Measurements from ENCODE around the gene UNC79.

UNC79 gene

DNA sequence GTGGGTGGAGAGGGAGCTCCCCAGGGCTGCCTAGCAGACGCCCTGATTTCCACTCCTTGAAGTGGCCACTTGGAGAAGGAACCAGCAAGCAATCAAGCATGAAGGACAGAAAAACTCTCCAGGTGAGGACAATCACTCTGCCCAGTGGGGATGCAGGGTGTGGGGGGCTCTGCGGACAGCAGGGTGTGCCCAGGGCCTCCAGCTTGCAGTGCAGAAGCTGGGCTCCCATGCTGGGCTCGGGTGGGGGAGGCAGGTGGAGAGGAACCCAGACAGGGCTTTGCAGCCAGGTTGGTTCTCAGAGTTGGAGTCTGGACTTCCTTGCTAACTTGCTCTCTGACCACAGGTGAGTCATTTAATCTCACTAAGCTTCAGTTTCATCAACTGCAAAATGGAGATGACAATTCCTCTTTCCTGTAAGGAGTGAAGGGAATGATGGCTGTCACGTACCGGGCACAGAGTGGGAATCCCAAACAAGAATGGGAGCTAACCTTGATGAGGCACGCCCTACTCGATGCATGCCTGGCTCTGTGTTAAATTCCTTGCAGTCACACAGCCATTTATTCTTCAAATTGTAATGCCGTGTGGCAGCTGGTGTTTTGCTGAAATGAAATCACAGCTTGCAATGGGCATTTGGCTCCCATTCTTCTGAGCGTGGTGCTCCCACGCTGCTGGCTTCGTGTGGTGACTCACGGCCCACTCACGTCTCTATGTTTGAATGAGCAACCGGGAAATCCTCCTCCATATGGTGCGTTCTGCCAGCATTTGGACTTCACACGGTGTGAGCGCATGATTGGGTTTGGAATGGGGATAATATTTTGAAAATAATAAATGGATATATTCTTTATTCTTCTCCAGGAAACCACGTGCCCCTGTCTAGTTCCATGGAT lies 282.3 kb downstream of the UNC79 start:
- DNase-seq = no peak

DNA sequence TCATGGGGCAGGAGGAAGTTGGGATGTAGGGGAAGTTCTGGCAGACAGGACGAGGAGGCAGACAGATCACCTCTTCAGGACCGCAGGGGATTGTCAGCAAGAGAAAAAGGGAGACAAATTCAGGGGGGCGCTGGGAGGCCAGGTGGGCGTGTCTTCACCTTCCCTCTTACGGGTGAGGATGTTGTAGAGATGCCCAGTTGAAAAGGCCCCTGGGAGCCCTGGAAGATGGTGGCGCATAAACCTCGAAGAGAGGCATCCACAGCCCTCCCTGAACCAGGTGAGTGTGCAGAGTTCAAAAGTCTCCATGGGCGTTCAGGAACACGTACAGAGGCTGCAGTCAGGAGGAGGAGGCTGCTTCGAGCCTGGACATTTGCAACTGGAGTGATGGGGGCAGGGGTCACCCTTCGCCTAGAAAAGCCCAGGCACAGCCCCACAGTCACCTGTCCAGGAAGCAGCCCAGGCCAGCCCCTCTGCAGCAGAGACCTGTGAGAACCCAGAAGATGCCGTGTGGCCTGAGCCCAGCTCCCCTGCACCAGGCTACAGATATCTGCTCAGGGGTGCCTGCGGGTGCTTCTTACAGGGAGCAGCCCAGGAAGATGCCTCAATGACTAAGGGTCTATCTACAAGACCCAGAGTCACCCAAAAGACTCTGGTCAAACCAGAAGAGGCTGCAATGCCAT lies 283.1 kb downstream of the UNC79 start:
- DNase-seq = no peak

DNA sequence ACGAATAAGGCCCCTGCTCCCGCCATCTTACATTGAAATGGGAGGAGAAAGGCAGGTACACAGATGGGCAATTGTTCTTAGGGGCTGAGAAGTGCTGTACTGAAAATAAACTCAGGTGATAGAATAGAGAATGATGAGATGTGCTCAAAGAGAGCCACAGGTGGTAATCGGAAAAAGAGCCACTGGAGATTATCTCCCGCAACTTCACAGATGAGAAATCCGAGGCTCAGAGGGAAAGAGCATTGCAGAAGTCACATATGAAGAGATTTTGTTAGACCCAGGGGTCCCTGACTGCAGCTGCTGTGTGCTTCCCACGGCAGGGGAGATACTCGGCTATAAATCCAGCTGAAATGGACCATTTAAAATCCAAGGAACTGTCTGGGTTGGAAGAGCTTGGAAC lies 283.9 kb downstream of the UNC79 start:
- DNase-seq = no peak

DNA sequence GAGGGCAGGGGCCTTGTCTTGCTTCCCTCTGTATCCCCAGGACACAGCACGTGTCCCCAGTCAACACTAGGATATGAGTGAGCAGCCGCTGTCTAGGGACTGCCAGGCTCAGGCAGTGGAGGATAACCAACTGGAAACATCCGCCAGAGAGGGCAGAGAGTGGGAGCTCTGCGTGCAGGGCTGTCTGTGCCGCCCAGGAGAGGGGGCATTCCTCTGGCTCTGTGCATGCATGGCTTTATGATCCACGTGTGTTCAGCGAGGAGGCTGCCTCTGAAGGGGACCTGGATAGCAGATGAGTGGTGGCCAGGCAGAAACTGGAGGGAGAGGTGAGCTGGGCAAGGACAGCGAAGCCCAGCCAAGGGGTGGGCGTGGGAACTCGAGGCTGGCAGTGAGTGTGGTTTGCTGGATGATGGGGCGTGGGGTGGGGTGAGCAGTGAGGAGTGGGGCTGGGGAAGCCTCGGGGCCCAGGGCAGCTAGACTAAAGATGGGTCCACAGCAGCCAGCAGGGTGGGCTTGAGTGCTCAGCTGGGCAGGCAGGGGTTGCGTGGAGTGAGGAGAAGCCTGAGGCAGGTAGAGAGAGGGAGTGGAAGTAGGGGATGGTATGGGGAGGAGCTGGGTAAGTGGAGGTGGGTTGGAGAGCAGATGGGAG lies 284.7 kb downstream of the UNC79 start:
- no peak for DNase-seq

DNA sequence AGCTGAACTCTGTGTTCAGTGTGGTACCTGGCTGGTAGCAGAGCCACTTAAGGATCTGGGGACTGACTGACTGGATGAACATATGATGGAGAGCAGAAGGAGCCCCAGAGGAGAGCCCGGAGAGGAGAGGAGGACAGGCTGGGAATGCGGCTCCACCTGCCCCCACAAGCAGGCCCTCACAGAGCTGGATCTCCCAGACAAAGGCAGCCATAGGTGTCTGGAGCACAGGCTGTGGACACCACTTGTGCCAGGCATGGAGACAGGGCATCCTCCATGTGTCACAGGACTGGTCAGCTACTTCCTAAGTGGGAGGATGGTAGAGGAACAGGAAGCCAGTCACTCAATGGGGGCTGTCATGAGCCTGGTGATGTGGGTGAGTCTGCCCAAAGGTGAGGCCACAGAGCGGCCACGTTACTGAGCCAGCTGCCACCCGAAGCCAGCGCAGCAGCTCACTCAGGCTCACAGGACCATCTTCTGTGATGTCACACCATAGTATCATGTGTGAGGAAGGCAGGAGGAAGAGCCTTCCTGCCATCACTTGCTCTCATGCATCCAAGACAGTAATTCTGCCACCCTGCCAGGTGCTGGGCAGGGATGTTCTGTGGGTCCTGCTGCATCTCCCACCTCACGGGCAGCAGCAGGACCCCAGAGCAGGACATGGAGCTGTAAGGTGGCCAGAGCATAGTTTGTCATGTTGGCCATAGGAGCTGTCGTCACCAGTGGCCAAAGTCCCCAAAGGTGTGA lies 285.4 kb downstream of the UNC79 start:
- DNase-seq = no peak

DNA sequence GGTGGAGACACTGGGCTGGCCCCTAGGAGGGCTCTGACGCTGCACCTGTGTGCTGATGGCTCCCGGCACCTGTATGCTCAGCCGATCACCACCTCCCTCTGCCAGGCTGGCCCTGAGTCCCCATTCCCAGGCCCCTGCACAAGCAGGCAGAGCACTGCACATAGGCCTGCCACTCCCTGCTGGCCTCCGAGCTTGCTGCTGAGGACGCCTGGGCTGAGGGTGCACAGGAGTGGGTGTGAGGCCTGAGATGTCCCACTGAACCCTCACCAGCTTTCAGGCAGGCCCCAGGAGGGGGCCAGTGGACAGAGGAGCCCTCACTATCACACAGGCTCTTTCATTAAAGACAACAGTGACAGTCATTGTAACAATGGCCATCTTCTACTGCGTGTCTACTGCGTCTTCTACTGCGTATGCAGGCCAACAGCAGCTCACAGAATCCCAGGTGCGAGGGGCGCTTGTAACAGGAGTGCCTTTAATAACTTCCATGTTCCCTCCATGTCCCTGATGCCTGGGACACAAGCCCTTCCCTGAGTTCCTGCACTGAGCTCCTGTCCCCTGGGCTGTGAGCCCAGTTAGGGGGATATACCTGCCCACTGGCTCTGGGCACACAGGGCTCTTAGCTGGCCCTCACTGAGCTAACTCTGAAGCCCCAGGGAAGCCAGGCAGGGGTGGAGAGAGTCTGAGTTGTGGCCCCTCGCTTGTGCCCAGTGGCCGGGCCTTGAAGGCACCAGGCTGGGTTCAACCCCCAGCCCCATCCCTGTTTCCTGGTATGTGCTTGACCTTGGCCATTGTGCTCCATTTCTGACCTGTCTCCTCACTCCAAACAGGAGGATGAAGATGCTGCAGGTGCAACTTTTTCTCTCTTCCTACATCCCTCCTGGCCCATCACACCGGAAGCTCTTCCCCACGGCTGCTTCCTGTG lies 286.3 kb downstream of the UNC79 start:
- DNase-seq = no peak

DNA sequence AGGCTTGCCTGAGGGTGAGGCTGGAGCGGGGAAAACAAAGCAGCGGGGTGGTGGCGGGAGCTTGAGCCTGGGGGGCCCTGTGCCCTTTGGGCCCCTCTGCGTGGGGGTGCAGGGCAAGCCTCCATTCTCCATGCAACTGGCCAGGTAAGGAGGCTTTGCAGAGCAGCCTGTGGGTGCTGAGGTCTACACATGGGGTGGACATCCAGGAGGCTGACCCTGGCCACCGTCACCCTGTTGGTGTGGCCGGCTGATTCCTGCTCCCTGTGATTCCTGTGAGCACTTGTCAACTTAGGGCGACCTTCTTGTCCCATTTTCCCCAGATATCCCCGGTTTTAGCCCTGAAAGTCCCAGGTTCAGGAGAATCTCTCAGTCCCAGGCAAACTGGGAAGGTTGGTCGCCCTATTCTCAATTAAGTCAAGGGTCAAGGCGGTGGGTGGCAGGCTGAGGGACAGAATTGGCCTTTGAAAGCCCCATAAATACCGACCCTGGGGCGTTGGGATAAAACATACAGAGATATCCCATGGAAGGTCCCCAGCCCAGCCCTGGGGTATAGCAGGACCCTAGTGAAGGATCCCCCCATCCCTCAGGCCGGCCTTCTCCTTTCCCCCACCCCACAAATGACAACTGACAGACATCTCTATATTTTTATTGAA lies 287.1 kb downstream of the UNC79 start:
- DNase-seq = no peak

DNA sequence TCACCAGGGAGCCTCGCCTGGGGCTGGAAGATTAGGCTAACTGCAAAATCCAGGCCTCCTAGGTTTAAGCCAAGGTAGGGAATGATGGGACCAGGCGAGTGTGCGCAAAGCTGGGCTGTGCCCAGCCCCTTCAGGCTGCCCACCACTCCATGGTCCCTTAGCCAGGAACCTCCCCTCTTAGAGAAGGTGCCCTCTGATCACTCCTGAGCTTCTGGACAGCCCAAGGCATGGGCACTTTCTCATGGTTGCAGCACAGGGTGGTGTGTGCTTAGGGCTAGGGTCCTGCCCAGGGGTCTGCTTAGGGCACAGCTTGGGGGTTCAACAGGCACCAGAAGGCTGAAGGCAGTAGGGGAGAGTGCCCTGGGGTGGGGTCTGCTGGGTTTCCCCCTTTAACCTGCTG lies 288.5 kb downstream of the UNC79 start:
- no peak for DNase-seq

DNA sequence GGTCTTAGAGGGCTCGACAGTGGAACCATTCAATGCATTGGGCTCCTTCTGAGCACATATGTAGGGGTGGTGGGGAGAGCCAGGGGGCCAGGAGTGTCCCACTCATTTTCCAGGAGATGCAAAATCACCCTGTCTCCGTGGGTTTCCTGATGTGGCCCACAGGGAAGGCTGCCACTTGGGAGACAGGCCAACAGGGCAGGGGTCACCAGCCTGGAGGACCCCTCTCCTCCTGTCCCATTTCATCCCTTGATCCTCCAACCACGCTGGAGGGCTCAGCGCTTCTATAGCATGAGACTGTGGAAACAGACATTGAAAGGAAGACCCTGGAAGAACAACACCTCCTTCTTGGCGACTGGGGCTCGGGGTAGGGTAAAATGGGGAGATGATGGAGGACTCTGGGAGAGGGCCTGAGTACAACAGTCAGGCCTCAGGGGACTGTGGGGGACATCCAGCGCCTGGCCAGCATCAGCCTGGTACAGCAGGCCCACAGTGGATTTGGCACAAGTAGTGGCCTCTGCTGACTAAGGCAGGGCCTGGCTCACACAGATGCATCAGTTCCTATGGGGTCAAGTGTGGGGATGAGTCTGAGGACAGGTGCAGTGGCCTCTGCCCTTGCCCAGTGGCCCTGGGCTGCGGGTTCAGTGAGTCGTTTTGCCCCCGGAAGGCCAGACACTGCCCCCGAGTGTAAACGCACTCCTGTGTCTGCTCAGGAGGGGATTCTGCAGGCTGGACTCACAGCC lies 289.5 kb downstream of the UNC79 start:
- DNase-seq = no peak

DNA sequence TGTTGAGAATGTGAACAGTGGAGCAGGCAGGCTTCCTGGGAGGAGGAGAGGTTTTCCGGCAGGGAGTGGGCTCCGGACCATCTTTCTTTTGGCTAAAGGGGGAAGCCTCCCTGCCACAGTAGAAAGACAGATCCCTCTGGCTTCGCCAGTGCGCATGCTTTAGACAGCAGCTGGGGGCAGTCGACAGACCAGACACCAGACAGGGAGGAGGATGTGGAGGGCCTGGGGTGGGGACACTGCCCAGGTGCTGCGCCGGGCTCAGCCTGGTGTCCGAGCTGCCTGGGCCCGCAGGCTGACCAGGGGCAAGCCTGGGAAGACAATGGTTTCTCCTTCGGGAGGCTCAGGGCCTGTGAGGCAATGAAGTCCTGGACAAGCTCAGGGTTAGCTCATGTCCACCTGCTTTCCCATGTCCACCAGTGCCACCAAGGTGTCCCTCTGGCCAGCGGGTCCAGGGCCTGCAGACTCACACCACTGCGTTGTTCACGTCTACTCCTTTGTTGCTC lies 290.3 kb downstream of the UNC79 start:
- DNase-seq = no peak

DNA sequence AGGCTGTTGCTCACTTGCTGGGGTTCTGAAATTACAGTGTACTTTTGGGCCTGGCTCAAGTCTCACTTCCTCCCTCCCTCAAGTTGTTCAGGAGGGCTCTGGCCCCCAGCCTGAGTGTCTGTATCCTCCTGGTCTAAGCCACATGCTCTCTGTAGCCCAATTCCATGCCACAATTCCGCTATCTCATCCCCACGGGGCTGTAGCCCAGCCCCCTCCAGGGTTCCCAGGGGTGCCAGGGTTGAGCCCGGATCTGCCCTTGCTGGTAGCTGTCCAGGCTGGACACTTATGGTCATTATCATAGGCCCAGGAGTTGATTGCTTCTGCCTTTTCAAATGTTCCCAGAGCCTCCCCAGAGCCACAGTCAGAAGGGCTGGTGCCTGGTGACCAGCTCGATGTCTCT lies 292.3 kb downstream of the UNC79 start:
- DNase-seq = no peak

DNA sequence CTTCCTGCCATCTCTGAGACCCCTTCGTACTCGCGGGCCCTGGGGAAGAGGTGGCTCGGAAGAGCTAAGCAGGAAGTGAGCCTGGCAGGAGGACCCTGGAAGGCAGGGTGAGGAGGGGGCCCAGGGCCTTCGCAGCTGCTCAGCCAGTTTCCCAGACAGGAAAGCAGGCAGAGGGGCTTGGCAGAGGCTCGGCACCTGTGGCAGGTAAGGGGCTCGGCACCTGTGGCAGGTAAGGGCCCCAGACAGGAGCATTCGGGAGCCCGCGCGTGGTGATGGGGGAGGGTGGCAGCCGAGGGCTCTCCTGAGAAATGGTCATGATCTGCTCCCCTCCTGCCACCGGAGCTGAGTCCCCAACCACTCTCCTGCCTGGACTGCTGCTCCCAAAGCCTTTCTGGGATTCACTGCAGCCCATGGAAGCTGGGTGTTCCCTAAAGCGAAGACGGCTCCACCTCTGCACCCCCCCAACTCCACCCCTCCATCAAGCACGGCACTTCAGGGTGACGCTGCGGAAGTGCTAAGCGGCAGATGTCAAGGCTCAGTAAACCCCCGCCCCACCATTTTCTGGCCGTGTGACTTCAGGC lies 294.4 kb downstream of the UNC79 start:
- no peak for DNase-seq

DNA sequence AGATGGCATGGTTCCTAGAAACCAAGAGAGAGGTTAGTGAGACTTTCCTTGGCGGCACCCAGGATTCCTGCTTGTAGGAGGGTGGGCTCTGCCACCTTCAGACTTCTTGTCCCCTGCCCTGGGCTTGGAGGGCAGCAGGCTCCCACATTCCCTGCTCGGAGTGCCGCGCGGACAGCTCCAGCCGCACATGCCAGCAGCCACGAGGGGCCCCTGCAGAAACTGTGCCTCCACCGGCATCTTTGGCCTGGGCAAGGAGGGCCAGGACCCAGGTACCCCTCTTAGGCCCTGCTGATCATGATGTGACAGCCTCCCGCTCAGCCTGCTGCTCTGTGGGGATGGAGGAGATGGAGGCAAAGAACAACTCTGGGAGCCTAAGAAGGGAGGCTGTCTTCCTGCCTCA lies 295.3 kb downstream of the UNC79 start:
- no peak for DNase-seq

DNA sequence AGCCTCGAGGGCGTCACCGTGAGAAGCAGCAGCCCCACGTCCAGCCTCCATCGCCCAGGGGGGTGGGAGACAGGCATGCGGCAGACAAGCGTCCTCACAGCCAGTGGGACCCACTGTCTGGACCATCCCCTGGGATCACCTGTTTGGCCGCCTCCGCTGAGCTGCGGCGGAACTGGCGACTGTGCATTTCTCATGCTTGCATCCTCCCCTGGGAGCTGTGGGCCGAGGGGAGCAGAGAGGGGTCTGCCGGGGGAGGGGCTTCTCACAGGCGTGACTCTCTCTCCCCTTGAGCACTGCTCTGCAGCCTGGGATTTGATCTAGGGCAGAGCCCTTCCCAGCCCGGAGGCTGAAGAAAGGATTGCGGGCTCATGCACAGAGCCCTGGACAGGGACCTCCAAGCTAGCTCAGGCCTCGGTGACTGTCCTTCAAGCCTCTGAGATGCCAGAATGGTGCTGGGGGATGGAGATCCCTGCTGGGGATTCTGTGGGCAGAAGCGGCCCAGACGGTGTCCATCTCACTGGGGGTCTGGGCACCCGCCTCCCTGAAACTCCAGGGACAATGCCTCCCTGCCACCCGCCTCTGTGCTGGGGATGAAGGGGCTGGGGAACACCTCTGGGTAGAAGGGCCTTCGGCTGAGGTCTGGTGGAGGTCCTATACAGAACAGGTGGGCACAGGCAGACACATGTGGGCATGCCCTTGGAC lies 296.5 kb downstream of the UNC79 start:
- no peak for DNase-seq

DNA sequence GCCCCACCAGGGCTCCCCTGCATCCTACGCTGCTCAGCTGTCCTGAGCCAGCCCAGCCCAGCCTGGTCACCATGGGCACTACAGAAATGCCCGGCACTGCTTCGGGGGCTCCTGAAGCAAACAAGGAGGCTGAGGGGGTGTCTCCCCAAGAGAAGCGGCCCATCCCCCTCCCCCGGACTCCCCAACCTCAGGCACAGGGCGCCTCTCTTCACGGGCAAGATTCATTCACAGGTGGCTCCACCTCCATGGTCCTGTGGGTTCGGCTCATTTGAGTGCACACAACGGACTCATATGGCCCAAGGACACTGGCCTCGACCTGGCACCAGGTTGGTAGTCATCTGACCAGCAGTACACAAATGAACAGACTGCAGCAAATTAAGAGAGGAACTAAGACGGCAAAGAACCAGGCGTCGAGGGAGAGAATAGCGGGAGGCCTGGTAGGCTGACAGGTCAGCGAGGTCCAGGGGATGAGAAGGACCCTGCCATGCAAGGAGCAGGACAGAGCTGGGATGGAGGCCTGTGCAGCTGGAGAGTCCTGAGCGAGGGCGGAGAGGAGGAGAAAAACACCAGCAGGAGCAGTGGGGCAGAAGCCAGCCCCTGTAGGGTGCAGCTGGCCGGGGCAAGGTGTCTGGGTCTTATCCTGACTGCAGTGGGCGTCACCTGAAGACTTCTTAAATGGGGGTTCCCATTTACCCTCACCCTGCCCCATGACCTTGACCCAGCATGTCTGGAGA lies 297.3 kb downstream of the UNC79 start:
- no peak for DNase-seq

DNA sequence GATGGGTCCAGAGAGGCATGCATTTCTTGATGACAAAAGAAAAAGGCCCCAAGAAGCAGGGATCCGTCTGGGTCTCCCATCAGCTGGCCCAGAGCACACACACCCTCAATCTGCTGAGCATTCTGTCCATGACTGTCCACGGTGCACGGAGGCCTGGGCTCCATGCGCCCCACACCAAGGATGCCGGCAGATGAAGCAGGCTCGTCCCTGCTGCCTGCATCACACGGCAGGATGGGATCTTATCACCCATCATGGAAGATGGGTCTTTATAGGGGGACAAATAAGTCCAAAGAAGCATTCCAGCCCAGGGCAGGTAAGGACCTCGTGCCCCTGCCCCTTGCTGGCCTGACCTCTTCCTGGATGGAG lies 297.9 kb downstream of the UNC79 start:
- DNase-seq = no peak

DNA sequence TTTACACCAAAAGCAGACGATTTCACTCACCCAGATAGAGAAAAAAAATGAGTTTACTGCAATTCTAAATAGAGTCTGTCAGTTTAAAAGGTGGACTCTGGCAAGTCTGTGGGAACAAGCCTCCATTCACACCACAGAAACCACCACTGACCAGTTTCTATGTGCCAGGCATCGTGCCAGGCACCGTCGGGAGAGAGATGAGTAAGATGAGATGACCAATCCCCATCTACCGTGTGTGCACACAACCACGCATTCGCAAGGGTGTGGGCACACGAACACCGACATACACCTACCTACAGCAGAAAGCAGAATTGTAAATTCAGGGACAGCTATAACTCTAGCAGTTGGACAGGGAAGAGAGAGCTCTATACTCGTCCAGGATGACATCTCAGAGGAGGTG lies 299.3 kb downstream of the UNC79 start:
- DNase-seq = no peak

DNA sequence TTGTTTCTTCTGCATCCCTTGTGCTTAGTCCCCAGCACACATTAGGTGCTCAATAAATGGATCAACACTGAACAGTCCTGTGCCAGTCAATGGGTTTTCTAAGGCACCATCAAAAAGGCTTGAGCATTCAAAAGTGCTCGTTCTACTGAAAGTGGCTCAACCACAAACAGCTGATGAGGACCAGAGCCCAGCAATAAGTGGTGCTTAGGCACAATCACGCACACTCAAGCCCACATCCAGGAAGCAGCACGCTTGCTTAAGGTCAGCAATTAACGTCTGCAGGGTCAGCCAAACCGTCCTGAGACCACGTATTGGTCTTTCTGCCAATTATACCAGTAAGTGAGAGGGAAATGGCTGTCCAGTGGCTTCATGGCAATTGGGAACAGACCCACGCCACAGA lies 301.0 kb downstream of the UNC79 start:
- DNase-seq = no peak

DNA sequence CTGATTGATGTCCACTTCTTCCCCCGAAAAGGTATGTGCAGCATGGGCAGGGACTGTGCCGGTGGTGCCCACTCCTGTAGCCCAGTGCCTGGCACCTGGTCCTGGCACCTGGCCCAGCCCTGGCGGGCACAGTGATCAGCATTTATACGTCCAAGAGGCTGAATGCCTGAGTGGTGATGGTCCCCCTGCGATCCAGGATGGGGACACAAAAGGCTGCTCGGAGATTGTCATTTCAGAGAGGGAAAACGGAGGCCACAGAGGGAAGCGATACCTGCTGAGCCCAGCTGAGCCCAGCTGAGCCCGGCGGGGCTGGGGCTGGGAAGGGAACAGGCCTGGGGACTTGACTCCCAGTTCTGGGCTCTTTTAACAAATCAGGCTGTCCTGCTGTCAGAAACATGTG lies 301.8 kb downstream of the UNC79 start:
- no peak for DNase-seq
